Measurements from ENCODE around the gene RSBN1. TPM values are rescaled to one million over a fixed set of nuclear protein-coding genes. Genes with fewer than 3 reads are reported as not detected.
A peak's percentile ranks its signal among the peaks of the same experiment; 100 is the strongest.

RSBN1 gene
- total and polyA plus RNA-seq, 9 of the 15 experiments (the other 6 are each of a cell fraction or from before 2014, with no cell fraction given), result 4.5 to 24.3 (median 13.0) TPM

GRCh38 chr1:113811888-113812660, at the start of gene RSBN1 (continued):
- TF ChIP-seq, protein P1, sequence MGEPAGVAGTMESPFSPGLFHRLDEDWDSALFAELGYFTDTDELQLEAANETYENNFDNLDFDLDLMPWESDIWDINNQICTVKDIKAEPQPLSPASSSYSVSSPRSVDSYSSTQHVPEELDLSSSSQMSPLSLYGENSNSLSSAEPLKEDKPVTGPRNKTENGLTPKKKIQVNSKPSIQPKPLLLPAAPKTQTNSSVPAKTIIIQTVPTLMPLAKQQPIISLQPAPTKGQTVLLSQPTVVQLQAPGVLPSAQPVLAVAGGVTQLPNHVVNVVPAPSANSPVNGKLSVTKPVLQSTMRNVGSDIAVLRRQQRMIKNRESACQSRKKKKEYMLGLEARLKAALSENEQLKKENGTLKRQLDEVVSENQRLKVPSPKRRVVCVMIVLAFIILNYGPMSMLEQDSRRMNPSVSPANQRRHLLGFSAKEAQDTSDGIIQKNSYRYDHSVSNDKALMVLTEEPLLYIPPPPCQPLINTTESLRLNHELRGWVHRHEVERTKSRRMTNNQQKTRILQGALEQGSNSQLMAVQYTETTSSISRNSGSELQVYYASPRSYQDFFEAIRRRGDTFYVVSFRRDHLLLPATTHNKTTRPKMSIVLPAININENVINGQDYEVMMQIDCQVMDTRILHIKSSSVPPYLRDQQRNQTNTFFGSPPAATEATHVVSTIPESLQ (CRISPR knock-in tag; IDR thresholded peaks at IDR 0.05), result peak; percentile 86; the same call in 1 of the 2 replicates
- TF ChIP-seq CBX5 (IDR thresholded peaks at IDR 0.05; ENCODE audit: borderline replicate concordance, low read depth) (peak; percentile 78; the same call in 1 of the 2 replicates), KHSRP (IDR thresholded peaks at IDR 0.05) (no peak), FOS (IDR thresholded peaks at IDR 0.05; ENCODE audit: extremely low read depth, insufficient read length) (no peak), DEAF1 (CRISPR knock-in tag; IDR thresholded peaks at IDR 0.05) (no peak), ZEB2 (IDR thresholded peaks at IDR 0.05) (peak; percentile 77), DDX20 (tag; IDR thresholded peaks at IDR 0.05; ENCODE audit: low read depth) (no peak), ARID4B (CRISPR knock-in tag; IDR thresholded peaks at IDR 0.05) (peak; percentile 97), CHD4 (IDR thresholded peaks at IDR 0.05; ENCODE audit: insufficient read depth, insufficient replicate concordance, low read depth, low read length, poor library complexity, severe bottlenecking) (no peak), MXI1 (IDR thresholded peaks at IDR 0.05; ENCODE audit: low read depth, low read length) (peak; percentile 86), ZZZ3 (IDR thresholded peaks at IDR 0.05) (no peak), FOXK2 (conservative IDR thresholded peaks at IDR 0.05 in 1 of 2, IDR thresholded peaks at IDR 0.05 in 1 of 2; ENCODE audit: low read depth in 2 of 2) (peak in 1 of 2 experiments; percentile 61; a peak in 3 of 4 replicates), MCM7 (IDR thresholded peaks at IDR 0.05) (no peak), ZNF280B (CRISPR knock-in tag; IDR thresholded peaks at IDR 0.05) (no peak)
